ENCODE results near the gene COG7.

COG7 gene

GRCh38 chr16:23359092-23359760 lies 93.8 kb downstream of the COG7 start:
- DNase-seq (ENCODE audit: extremely low spot score) = no peak
- CTCF ChIA-PET = no interaction called here
- POLR2A ChIA-PET = no interaction called here
- TF ChIP-seq SUZ12 (IDR thresholded peaks at IDR 0.05) = no peak
- TF ChIP-seq TARDBP (IDR thresholded peaks at IDR 0.05) = no peak
- TF ChIP-seq LEF1 (IDR thresholded peaks at IDR 0.05; ENCODE audit: borderline replicate concordance) = no peak
- TF ChIP-seq ARNT (IDR thresholded peaks at IDR 0.05) = no peak
- no peak for TF ChIP-seq L3MBTL2 (conservative IDR thresholded peaks at IDR 0.05)
- TF ChIP-seq PKNOX1 (IDR thresholded peaks at IDR 0.05) = no peak
- TF ChIP-seq ZNF384 (IDR thresholded peaks at IDR 0.05) = no peak
- no peak for TF ChIP-seq FOXK2 (IDR thresholded peaks at IDR 0.05)
- TF ChIP-seq FOXA1 (IDR thresholded peaks at IDR 0.05) = no peak
- TF ChIP-seq CTBP1 (IDR thresholded peaks at IDR 0.05; ENCODE audit: borderline replicate concordance) = no peak
- TF ChIP-seq NFRKB (IDR thresholded peaks at IDR 0.05) = no peak
- TF ChIP-seq FOXM1 (IDR thresholded peaks at IDR 0.05; ENCODE audit: borderline replicate concordance) = no peak

GRCh38 chr16:23357761-23358290 lies 95.2 kb downstream of the COG7 start:
- ChIA-PET CTCF (no interaction called here), POLR2A (no interaction called here)
- TF ChIP-seq ELF4 (IDR thresholded peaks at IDR 0.05) (no peak), ZNF384 (IDR thresholded peaks at IDR 0.05) (no peak), ARNT (IDR thresholded peaks at IDR 0.05) (no peak), FOXA1 (IDR thresholded peaks at IDR 0.05) (no peak), LEF1 (IDR thresholded peaks at IDR 0.05; ENCODE audit: borderline replicate concordance) (no peak), CTBP1 (IDR thresholded peaks at IDR 0.05; ENCODE audit: borderline replicate concordance) (no peak), FOXM1 (IDR thresholded peaks at IDR 0.05; ENCODE audit: borderline replicate concordance) (no peak)
- DNase-seq (ENCODE audit: extremely low spot score) = no peak

GRCh38 chr16:23356941-23357340 lies 96.0 kb downstream of the COG7 start:
- no peak for DNase-seq (ENCODE audit: extremely low spot score)
- CTCF ChIA-PET = no interaction called here

GRCh38 chr16:23355106-23355670 lies 97.8 kb downstream of the COG7 start:
- CTCF ChIA-PET = interaction anchor here (0.6 kb wide), 1 partner anchor 10 kb away, joined by 3 read pairs; no protein-coding TSS in a partner anchor
- POLR2A ChIA-PET = no interaction called here

More at GRCh38 chr16:23356941-23357340, 96.0 kb downstream of the COG7 start:
- TF ChIP-seq SUZ12 (IDR thresholded peaks at IDR 0.05) = no peak
- TF ChIP-seq TARDBP (IDR thresholded peaks at IDR 0.05) = no peak
- TF ChIP-seq SP1 (IDR thresholded peaks at IDR 0.05) = no peak
- TF ChIP-seq CTBP1 (IDR thresholded peaks at IDR 0.05; ENCODE audit: borderline replicate concordance) = no peak
- TF ChIP-seq BHLHE40 (IDR thresholded peaks at IDR 0.05; ENCODE audit: borderline replicate concordance) = no peak
- no peak for TF ChIP-seq PKNOX1 (IDR thresholded peaks at IDR 0.05)
- no peak for TF ChIP-seq ZNF384 (IDR thresholded peaks at IDR 0.05)
- no peak for TF ChIP-seq HDGF (IDR thresholded peaks at IDR 0.05; ENCODE audit: borderline replicate concordance)
- no peak for TF ChIP-seq ELF4 (IDR thresholded peaks at IDR 0.05)
- no peak for TF ChIP-seq L3MBTL2 (conservative IDR thresholded peaks at IDR 0.05)
- TF ChIP-seq FOXK2 (IDR thresholded peaks at IDR 0.05) = no peak
- TF ChIP-seq LEF1 (IDR thresholded peaks at IDR 0.05; ENCODE audit: borderline replicate concordance) = no peak
- TF ChIP-seq FOXM1 (IDR thresholded peaks at IDR 0.05; ENCODE audit: borderline replicate concordance) = no peak
- POLR2A ChIA-PET = no interaction called here

GRCh38 chr16:23354246-23354645 lies 98.7 kb downstream of the COG7 start:
- TF ChIP-seq ELF4 (IDR thresholded peaks at IDR 0.05) (no peak), ZNF384 (IDR thresholded peaks at IDR 0.05) (no peak), SP1 (IDR thresholded peaks at IDR 0.05) (no peak), FOXA1 (IDR thresholded peaks at IDR 0.05) (no peak), BHLHE40 (IDR thresholded peaks at IDR 0.05; ENCODE audit: borderline replicate concordance) (no peak)
- ChIA-PET CTCF (no interaction called here), POLR2A (no interaction called here)
- DNase-seq (ENCODE audit: extremely low spot score) = no peak

More at GRCh38 chr16:23355106-23355670, 97.8 kb downstream of the COG7 start:
- TF ChIP-seq ZNF384 (IDR thresholded peaks at IDR 0.05) = no peak
- TF ChIP-seq FOXK2 (IDR thresholded peaks at IDR 0.05) = no peak
- no peak for TF ChIP-seq ELF4 (IDR thresholded peaks at IDR 0.05)
- no peak for TF ChIP-seq ARNT (IDR thresholded peaks at IDR 0.05)
- TF ChIP-seq LEF1 (IDR thresholded peaks at IDR 0.05; ENCODE audit: borderline replicate concordance) = no peak
- TF ChIP-seq NFRKB (IDR thresholded peaks at IDR 0.05) = no peak
- TF ChIP-seq TARDBP (IDR thresholded peaks at IDR 0.05) = no peak
- TF ChIP-seq BHLHE40 (IDR thresholded peaks at IDR 0.05; ENCODE audit: borderline replicate concordance) = no peak
- TF ChIP-seq PKNOX1 (IDR thresholded peaks at IDR 0.05) = no peak
- TF ChIP-seq CTBP1 (IDR thresholded peaks at IDR 0.05; ENCODE audit: borderline replicate concordance) = no peak
- TF ChIP-seq SUZ12 (IDR thresholded peaks at IDR 0.05) = no peak
- TF ChIP-seq L3MBTL2 (conservative IDR thresholded peaks at IDR 0.05) = no peak
- no peak for TF ChIP-seq FOXM1 (IDR thresholded peaks at IDR 0.05; ENCODE audit: borderline replicate concordance)
- TF ChIP-seq HDGF (IDR thresholded peaks at IDR 0.05; ENCODE audit: borderline replicate concordance) = no peak
- no peak for TF ChIP-seq FOXA1 (IDR thresholded peaks at IDR 0.05)
- TF ChIP-seq SP1 (IDR thresholded peaks at IDR 0.05) = no peak
- DNase-seq (ENCODE audit: extremely low spot score) = no peak

- no peak for TF ChIP-seq FOXA1 (IDR thresholded peaks at IDR 0.05)
- TF ChIP-seq L3MBTL2 (conservative IDR thresholded peaks at IDR 0.05) = 0 out of 2 replicates have a peak, but pooled peaks have one; percentile 15
- no peak for TF ChIP-seq CTBP1 (IDR thresholded peaks at IDR 0.05; ENCODE audit: borderline replicate concordance)
- no peak for TF ChIP-seq TARDBP (IDR thresholded peaks at IDR 0.05)
- TF ChIP-seq FOXM1 (IDR thresholded peaks at IDR 0.05; ENCODE audit: borderline replicate concordance) = no peak
- ChIA-PET POLR2A (no interaction called here), CTCF (no interaction called here)
- DNase-seq (ENCODE audit: extremely low spot score) = no peak
Observed at GRCh38 chr16:23353440-23353839, 99.5 kb downstream of the COG7 start.
